Endothelial cell (in vitro differentiated cells): ENCODE measurements around the gene C3orf18. TPM values are rescaled to one million over a fixed set of nuclear protein-coding genes. Genes with fewer than 3 reads are reported as not detected.

Experiments used
- DNase-seq: peaks from one replicate; pipeline ENCODE4 v3.0.0; 2021; ENCODE audit warnings: low spot score
- H3K27ac Mint-ChIP-seq: one replicate; pipeline ENCODE4 v1.8.0; 2021; ENCODE audit warnings: mixed read lengths, inconsistent platforms; ENCODE audit not compliant: unreplicated experiment
- H3K27me3 Mint-ChIP-seq: one replicate; pipeline ENCODE4 v1.8.0; 2021; ENCODE audit warnings: mild to moderate bottlenecking, moderate library complexity, mixed read lengths, inconsistent platforms; ENCODE audit not compliant: unreplicated experiment
- H3K36me3 Mint-ChIP-seq: one replicate; pipeline ENCODE4 v1.8.0; 2021; ENCODE audit warnings: mild to moderate bottlenecking, low read depth, mixed read lengths, inconsistent platforms; ENCODE audit not compliant: unreplicated experiment
- H3K4me1 Mint-ChIP-seq: one replicate; pipeline ENCODE4 v1.8.0; 2021; ENCODE audit warnings: mild to moderate bottlenecking, mixed read lengths, inconsistent platforms; ENCODE audit not compliant: unreplicated experiment
- H3K4me3 Mint-ChIP-seq: one replicate; pipeline ENCODE4 v1.8.0; 2021; ENCODE audit warnings: mild to moderate bottlenecking, mixed read lengths, inconsistent platforms; ENCODE audit not compliant: unreplicated experiment
- H3K9me3 Mint-ChIP-seq: one replicate; pipeline ENCODE4 v1.8.0; 2021; ENCODE audit warnings: mixed read lengths, inconsistent platforms; ENCODE audit not compliant: unreplicated experiment
- CTCF ChIP-seq: fragments of 200-600 bp; sonication (generic); IDR thresholded peaks from one replicate; pipeline ENCODE4 v1.5.0; 2021; ENCODE audit warnings: antibody characterized with exemption; ENCODE audit not compliant: unreplicated experiment
- total RNA-seq: library from RNA; stranded (reverse); fragmentation: NEBNext Ultra II Directional; extraction: Animal tissue kit (Norgen Biotek cat#: 25700); gene quantifications from one replicate; pipeline ENCODE4 v1.2.1, GENCODE V29; 2021; ENCODE audit not compliant: unreplicated experiment

C3orf18 gene
- total RNA-seq, 1 donor from 2014 or later: 4.0 TPM

GRCh38 chr3:50570508-50571279 lies 3.1 kb upstream of the C3orf18 start:
- Mint-ChIP-seq H3K4me3 (peak overlapping the region; percentile 93), H3K9me3 (no peaks in the 10 kb centered on the region), H3K27ac (peak overlapping the region; percentile 73), H3K27me3 (peaks cover 14% of the 10 kb centered on the region), H3K36me3 (peaks cover 11% of the 10 kb centered on the region), H3K4me1 (peaks cover 18% of the 10 kb centered on the region)
- no peak for DNase-seq
- TF ChIP-seq CTCF: no peak

GRCh38 chr3:50568947-50569749 lies 1.6 kb upstream of the C3orf18 start, which contains the start of gene HEMK1:
Gene HEMK1, plus strand, starts transcription at chr3:50569522. Its CDS starts 1,583 bp downstream, at chr3:50571105.
- peak within 1 kb of the TSS; percentile 93 for H3K4me3 Mint-ChIP-seq
- H3K27ac Mint-ChIP-seq: peak within 1 kb of the TSS; percentile 75
- peaks cover 15% of the 10 kb centered on the region for H3K36me3 Mint-ChIP-seq
- no peaks in the 10 kb centered on the region for H3K9me3 Mint-ChIP-seq
- peak; percentile 90 for DNase-seq
- peaks cover 19% of the 10 kb centered on the region for H3K27me3 Mint-ChIP-seq
- peaks cover 18% of the 10 kb centered on the region for H3K4me1 Mint-ChIP-seq
- no peak for TF ChIP-seq CTCF

- H3K4me3 Mint-ChIP-seq: no peak overlapping the region
- peaks cover 17% of the 10 kb centered on the region for H3K27me3 Mint-ChIP-seq
- no peak for TF ChIP-seq CTCF
- no peaks in the 10 kb centered on the region for H3K9me3 Mint-ChIP-seq
- H3K4me1 Mint-ChIP-seq: peaks cover 18% of the 10 kb centered on the region
- DNase-seq: no peak
- H3K36me3 Mint-ChIP-seq: peaks cover 12% of the 10 kb centered on the region
- H3K27ac Mint-ChIP-seq: no peak overlapping the region
Measured at GRCh38 chr3:50567011-50567385, 549 bp downstream of the C3orf18 start.

GRCh38 chr3:50564321-50564720 lies 3.2 kb downstream of the C3orf18 start:
- no peaks in the 10 kb centered on the region for H3K9me3 Mint-ChIP-seq
- peaks cover 2% of the 10 kb centered on the region for H3K4me1 Mint-ChIP-seq
- peaks cover 14% of the 10 kb centered on the region for H3K27me3 Mint-ChIP-seq
- TF ChIP-seq CTCF: no peak
- H3K27ac Mint-ChIP-seq: no peak overlapping the region
- no peak overlapping the region for H3K4me3 Mint-ChIP-seq
- no peak for DNase-seq
- peaks cover 4% of the 10 kb centered on the region for H3K36me3 Mint-ChIP-seq
